ENCODE data around the gene HIGD2A.
"Not testable (repeated sequence)": the region's sequence is repeated elsewhere in the genome, so short reads cannot be mapped to it uniquely, and the experiment has no call there.

Gene HIGD2A

GRCh38 chr5:176396330-176396729 is 7.8 kb downstream of the HIGD2A start:
- peak; percentile 24 for DNase-seq

GRCh38 chr5:176397736-176398420 is 9.3 kb downstream of the HIGD2A start:
- DNase-seq: no peak

- no peak for DNase-seq
Measured at GRCh38 chr5:176400382-176401156, 12.0 kb downstream of the HIGD2A start.

GRCh38 chr5:176401281-176402205 is 13.0 kb downstream of the HIGD2A start:
- DNase-seq: no peak

GRCh38 chr5:176405656-176406435 is 17.3 kb downstream of the HIGD2A start:
- no peak for DNase-seq

- no peak for DNase-seq
Measured at GRCh38 chr5:176406436-176407052, 18.0 kb downstream of the HIGD2A start.

GRCh38 chr5:176407456-176408251 is 19.1 kb downstream of the HIGD2A start:
- DNase-seq: no peak

GRCh38 chr5:176408252-176408573 is 19.7 kb downstream of the HIGD2A start:
- not testable (repeated sequence) for DNase-seq

- DNase-seq: no peak
Measured at GRCh38 chr5:176408590-176408989, 20.0 kb downstream of the HIGD2A start.

- no peak for DNase-seq
Measured at GRCh38 chr5:176409765-176410164, 21.2 kb downstream of the HIGD2A start.

GRCh38 chr5:176410486-176411180 is 22.1 kb downstream of the HIGD2A start:
- DNase-seq: no peak

GRCh38 chr5:176412517-176413254 is 24.1 kb downstream of the HIGD2A start:
- no peak for DNase-seq

- no peak for DNase-seq
Measured at GRCh38 chr5:176413255-176413565, 24.7 kb downstream of the HIGD2A start.

GRCh38 chr5:176413709-176414191 is 25.2 kb downstream of the HIGD2A start:
- DNase-seq: no peak

GRCh38 chr5:176414704-176415103 is 26.2 kb downstream of the HIGD2A start:
- DNase-seq: no peak

- no peak for DNase-seq
Measured at GRCh38 chr5:176415240-176415951, 26.8 kb downstream of the HIGD2A start.

- DNase-seq: peak; percentile 83
Measured at GRCh38 chr5:176415952-176416924, 27.7 kb downstream of the HIGD2A start, which contains the start of gene CLTB. CLTB (minus strand) TSS chr5:176416539; CDS start chr5:176416363, 176 bp downstream.

- DNase-seq: no peak
Measured at GRCh38 chr5:176416965-176417364, 28.4 kb downstream of the HIGD2A start.
